Activated effector memory CD4-positive, alpha-beta T cell treated with anti-CD3 and anti-CD28 coated beads, Interleukin-2, amount 50 U/mL, for 16 hours (primary cell): Measurements from ENCODE around the gene RAB38.

ENCODE experiments used
- DNase-seq: peaks from one replicate; pipeline ENCODE4 v3.0.0-alpha.2; 2020

Gene RAB38

DNA sequence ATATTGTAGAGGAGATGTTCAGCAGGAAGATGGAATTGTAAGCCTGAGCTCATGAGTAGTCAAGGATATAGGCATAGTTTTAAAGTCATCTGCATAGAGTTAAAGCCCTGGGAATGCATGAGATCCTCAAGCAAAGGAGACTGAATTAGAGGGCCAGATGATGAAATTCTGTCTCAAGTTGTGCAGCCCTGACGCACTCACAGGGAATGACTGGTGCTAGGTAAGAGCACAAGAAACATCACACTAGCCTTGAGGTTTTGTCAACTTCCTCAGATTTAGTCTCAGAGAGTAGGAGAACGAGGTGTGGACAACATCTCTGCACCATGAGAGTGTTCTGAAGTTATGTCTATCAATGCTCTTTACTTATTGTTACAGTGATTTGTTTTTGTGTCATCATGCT, 5.8 kb downstream of the RAB38 start:
- DNase-seq = no peak

DNA sequence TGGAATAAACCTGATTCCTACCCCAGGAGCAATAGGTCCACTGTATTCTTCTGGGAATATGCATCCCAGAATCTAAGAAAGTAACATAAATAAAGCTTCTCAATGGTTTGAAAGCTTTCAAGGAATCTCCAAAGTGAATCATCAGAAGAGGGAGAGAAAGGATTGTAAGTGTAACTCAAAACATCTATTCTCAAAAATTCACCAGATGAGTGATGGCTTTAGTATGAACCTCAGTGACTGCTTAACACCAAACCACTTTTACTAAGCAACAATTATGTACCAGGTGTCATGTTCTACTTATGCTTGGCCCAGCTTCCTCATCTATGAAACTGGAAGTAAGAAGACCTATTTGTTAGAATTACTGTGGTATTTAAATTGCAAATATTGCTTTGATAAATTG, 7.4 kb downstream of the RAB38 start:
- no peak for DNase-seq

DNA sequence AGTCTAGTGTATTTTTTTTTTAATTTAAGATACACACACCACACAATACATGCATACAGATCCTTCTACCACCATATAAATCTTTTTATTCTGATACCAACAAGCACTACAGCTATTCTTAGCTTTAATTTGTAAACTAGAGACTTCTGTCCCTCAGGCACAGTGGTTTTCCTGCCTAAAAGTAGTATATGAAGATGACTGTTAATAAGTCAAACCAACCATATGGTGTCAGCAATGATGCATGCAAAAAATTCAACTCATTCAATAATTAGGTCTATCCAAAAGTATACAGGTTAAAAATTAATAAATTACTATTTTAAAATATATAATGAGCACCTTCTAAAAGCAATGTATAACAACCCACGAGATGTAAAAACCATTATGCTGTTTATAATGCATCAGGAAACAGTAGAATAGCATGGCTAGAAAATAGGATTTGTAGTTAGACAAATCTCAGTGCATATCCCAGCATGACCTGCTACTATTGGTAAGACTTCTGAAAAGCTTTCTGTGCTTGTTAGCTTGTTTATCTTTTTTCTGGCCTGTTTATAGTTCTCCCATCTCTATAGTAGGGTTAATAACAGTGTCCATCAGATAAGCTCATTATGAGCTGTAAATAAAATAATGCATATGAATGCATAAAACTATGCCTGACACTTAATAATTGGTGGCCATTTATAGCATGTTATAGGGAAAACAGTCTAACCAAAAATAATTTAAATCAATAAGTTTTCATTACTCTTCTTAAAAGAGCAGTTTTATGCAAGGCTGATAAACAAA, 10.2 kb downstream of the RAB38 start:
- no peak for DNase-seq

DNA sequence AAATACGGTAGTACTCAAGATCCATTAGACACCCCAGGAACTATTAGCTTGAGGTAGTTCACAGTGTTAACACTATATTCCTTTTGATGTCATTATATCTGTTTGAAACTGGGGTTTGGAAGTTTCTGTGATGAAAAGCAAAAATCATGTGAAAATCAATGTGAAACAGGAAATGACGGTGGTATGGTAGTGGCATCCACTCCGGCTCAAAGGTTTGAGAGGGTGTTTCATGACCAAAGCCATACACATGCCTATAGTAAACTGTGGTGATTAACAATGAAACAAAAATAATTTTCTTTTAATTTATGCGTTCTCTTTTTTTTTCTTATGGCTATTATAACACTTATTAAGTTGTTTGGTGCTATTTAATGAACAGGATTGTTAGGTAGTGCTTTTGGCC, 10.9 kb downstream of the RAB38 start:
- no peak for DNase-seq

DNA sequence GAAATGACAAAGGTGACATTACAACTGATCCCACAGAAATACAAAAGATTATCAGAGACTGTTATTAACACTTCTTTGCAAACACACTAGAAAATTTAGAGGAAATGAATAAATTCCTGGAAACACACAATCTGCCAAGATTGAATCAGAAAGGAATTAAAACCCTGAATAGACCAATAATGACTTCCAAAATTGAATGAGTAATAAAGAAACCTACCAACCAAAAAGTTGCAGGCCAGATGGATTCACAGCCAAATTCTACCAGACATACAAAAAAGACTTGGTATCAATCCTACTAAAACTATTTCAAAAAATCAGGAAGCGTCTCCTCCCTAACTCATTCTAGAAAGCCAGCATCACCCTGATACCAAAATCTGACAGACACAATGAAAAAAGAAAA, 17.2 kb downstream of the RAB38 start:
- DNase-seq = no peak

DNA sequence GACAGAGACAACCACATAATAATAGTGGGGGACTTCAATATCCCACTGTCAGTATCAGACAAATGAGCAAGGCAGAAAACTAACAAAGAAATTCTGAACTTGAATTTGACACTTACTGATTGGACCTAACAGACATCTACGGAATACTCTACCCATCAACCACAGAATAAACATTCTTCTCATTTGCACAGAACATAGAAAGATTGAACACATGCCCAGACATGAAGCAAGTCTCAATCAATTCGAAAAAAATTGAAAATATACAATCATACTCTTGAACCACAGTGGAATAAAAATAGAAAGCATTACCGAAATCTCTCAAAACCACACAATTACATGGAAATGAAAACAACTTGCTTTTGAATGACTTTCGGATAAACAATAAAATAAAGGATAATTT, 17.9 kb downstream of the RAB38 start:
- no peak for DNase-seq

DNA sequence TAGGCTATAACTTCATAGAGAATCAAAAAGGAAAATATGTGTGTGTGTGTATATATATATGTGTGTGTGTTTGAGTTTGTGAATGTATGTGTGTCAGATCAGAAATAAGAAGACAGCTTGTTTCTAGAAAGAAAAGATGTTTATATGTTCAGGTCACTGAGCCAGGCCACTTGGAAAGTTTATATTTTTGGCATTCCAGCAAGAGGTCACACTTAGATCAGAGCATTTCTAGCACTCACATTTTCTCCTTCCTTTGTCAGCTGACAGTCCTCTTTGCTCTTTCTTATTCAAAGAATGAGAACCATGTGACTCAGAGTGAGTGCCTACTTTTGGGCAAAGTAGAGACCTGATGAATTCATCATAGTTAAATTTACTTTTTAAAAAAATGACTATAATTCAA, 22.9 kb downstream of the RAB38 start:
- no peak for DNase-seq

DNA sequence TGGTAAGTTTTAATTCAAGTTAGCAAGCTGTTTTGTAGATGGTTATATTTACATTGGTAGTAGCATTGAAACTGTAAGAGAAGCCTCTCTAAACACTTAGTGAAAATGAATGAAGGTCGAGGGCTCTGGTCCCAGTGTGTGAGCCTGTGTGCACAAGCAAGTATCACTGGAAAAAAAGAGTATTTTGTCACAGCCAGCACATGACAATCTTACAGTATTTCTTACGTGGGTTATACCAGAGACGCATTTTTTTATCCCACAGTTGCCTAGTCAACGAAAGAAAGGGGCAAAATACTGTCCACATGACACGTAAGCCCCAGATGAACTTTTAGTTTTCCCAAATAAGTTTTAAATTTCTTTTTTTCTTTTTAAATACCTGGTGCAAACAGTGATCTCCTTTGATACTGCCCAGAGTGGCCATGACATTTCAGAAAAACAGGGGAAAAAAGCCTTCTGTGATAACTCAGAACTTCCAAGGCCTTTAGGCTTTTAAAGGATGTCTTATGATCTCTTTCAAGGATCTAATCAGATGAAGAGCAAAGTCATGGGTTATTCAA, 23.5 kb downstream of the RAB38 start:
- no peak for DNase-seq

DNA sequence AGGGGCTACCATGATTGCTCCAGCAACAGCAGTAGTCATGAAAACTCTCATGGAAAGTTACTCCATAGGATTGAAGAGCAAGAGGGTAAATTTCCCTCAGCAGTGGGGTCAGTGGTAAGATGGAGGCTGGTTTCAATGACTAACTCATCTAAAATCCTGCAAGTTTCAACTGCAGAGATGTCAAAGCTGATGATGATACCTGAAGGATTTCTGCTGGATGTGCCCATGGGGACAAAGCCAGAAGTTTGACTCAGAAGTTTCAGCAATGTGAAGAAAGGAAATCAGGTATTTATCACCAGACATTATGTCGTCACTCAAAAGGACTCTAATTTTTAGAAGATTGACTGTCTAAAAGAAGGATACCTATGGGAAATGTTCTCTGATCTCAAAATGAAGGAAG, 29.1 kb downstream of the RAB38 start:
- DNase-seq = no peak

DNA sequence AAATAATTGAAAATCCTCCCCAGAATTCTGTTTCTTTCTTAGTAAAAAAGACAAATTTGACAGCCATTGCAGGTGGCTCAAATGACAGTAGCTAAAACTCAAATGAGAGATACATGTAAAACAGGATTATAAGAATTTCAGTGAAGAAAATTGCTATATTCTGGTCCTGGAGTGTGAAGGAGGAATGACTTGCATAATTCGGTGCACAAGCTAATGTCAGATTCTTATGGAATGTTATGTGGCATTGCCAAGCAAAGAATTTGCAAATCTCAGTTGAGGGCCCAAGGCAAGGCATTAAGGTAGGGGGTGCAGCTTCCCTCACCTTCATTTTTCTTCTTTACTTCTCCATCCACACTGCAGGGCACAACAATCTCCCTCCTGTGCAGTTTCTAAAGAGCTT, 35.4 kb downstream of the RAB38 start:
- DNase-seq = no peak

DNA sequence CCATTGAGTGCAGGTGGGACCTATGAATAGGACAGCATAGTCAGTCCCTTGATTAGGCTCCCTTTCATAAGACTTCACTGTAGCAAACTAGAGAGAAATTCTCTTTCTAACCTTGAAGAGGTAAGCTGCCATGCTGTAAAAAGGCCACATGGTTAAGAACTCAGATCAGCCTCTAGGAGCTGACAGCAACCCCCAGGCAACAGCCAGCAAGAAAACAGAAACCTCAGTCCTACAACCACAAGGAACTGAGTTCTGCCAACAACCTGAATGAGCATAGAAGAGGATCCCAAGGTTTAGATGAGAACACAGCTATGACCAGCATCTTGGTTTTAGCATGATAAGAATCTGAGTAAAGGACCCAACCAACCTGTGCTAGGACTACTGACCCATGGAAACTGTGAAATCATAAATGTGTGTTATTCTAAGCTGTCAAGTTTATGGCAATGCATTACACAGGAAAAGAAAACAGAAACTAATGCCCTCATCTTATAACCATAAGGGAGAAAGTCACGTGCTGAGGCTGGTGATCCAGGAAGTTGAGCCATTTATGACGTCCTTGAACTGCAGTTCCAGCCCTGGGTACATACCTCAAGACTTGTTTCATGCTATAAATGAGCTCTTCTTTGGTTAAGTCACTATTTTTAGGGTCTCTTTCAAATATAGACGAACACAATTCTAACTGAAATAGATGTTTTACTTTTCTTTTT, 43.3 kb downstream of the RAB38 start:
- no peak for DNase-seq

DNA sequence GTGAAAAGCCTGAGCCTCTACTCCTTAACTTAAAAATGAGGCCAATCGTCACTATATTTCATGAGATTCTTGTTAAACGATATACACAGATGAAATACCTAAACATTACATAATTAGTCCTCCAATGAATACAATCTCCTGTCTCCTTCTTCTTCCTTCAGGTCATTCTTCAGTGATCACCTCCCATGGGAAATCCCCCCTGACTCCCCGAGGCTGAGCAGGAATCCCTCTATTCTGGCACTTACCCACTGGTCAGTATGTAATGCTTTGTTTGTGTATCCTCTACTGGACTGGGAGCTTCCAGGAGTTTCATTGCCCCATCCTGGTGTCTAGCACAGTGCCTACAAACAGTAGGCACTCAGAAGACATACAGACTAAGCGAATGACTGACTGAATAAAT, 52.3 kb downstream of the RAB38 start:
- DNase-seq = no peak

DNA sequence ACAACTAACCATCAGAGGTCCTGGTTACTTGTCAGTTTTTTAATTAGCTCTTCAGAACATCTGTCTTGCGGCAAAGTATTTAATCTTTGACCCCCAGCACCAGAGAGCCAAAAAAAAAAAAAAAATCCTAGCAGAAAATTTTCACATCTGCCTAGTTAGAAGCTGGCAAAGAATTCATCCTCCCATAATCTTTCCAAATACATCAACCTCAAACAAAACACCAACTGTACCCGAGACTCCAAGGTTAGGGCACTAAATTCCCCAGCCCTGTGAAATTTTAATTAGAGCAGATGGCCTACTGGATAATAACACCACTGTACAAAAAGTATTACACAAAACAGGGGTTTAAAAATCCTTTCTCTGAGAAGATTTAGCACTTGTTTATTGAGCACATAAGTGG, 55.7 kb downstream of the RAB38 start:
- no peak for DNase-seq

DNA sequence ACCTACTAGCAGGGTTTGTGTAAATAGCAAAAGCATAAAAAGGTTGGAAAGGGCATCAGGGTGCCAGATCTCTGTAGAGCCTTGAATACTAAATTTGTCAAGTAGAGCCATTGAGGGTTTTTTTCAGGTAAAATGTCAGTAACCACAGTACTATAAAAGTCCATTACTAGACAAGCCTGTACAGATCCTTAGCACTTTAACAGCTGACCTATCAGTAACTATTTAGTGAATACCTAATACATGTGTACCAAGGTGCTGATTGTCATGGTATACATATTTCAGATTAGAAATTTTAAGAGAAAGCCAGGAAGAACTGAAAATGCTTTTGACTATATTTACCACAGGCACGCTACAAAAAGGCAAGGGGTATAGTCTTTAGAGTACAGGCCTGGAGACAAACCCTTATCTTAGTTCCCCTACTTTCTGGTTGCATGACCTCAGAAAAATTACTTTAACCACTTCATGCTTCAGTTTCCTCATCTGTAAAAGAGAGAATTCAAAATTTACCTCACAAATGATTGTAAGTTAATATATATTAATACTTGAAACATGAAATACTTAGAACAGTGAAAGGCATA, 57.9 kb downstream of the RAB38 start:
- no peak for DNase-seq

DNA sequence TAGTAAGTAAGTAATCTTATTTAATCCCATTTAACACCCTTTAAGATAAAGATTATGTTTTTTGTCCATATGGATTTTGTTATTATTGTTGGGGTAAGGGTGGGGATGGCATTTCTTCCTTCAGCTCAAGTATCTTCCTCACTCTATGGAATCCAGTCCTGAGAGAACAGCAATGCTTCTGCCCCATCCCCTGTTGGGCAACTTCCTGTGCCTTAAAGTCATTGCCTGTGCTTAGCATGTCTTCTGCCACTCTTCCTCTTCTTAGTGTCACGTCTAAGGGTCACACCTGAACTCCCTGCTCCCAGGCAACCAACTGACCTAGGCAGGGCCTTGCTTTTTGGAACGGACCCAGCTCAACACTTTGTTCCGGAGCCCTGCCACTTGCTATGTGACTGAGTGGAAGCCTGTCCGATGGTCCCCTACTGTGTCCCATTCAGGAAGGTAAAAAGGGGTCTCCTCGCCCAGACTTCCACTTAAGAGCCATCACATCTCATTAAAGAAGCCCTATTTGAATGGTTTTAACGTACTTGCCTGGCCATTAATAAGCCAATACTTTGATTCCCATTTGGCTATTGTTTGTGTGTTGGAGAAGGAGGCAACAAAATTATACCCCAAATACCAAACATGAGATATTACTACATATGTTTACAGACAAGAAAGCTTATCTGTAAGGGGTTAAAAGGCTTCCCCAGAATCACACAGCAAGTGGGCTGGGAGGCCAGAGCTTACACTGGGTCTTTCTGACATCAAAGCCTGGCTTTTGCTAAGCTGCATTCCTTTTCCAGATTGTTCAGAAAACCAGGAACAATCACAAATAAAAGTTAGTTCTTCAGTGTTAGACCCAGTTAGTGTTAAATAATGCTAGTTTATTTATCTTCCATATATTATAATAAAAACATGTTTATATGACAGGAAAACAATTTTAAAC, 59.2 kb downstream of the RAB38 start:
- DNase-seq = no peak

DNA sequence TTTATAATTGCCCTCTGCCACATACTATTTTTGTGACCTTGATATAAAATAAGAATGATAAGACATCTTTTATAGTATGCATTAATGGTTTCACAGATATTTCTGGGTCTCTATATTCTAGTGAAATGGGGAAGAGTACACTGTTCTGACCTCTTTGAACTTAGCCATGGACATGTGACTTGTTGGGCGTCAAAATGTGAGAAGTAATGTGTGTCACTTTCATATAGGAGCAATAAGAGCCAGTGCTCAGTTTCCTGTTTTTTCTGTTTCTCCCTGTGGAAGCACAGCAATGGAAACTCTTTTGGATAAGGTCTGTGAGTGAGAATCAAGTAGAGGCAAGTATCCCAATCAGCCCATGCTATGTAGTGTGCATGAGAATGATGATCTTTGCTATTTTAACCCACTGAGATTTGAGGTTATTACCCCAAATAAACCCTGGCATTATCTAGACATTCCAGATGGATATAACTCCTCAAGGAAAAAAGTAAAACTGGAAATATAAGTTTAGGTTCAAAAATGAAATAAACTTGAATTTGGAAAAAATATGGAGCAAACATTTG, 60.7 kb downstream of the RAB38 start:
- no peak for DNase-seq

DNA sequence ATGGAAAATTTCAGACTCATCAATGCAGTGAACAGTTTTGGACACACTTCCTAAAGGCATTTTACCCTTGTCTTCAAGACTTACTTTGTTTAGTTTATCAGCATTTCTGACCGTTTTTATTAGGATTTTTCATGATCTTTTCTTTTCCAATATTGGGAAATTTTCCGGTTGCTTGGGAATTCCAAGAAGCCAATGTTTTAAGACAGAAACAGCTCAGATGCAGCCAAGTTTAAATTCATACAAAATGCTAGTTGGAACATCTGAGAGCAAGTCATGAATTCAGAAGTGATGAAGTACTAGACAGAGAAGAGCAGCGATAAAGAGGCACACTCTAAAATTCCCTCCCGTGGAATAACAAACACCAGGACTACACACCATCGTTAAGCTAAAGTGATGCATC, 68.6 kb downstream of the RAB38 start:
- no peak for DNase-seq

DNA sequence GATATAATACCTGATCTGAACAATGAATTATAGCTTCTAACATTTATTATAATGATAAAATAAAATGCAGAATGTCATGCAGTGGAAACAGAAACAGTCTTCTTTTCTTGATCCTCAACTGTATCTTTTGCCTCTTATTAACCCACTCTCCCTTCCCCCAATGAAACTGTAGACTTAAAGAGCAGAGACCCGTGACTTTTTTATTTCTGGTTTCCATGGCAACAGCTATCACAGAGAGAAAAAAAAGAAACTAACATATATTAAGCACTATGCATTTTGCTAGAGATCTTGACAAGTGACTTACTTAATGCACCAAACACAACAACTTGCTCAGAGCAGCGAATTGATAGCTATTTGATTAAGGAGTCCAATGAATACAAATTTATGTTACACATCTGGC, 69.3 kb downstream of the RAB38 start:
- no peak for DNase-seq

DNA sequence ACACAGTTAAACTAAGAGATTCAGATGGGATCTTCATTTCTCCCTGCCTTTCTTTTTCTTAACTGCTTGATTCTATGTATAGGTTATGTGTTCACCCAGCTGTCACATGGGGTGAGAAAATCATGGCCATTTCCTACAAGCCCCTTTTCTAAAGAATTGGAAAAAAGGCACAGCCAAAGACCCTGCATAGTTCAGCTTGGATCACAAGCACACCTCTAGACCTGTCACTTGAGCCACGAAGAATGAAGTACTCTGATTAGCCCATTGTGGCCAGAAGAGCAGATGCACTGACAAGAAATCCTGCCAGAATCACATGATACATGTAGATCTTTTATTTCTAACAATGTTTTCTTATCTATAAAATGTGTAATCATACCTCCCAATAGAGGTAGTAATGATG, 69.7 kb downstream of the RAB38 start:
- no peak for DNase-seq

DNA sequence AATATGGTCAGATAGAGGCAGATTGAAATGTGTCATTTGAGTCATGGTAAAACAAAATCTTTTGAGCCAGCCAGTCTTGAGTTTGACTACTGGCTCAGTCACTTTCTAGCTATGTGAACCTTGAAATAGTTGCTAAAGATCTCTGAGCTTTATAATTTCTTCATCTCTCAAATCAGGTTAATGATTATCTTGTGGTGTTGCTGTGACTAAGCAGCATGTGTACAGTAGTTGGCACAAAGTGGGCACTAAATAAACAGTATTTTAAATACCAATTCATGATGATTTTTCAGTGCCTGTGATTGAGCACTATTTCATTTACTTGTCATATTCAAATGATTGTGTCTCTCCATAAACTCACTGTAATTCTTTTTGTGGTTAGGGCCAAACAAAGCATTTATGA, 70.8 kb downstream of the RAB38 start:
- DNase-seq = no peak

DNA sequence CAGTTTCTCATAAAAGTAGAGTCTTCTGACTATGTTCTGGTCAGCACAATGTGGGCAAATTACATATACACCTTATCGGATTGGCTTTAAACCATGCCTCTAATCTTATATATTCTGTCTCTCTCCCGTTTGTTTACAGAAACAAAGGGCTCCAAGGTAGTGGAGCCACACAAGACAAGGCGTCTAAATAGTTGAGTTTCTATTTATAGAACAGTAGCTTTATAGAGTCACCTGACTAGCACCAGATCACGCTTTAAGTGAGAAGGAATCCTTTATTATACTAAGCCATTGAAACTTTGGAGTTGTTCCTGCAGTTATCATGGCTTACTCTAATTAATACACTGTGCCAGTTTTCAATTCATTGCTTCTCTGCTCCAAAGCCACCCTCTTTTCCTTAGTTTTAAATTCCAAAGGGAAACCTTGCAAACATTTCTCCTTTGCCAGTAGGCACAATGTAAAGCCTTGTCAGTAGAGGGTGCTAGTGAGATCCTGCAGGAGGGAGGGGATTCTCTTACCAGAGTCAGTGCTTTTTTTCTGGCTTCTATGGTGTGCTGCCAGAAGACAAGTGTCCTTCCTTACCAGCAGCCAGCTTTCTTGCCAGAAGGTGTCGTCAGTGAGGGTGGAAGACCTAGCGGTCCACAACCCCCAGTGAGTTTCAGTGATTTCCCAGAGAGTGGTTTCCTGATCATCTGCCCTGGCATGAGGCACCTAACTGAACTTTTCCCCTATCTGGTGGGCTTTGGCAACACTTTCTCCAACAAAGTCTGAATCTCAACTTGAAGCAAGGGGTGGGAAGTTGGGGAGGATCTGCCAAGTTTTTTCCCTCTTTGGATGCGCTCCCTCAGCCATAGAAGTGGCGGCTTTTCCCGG, 71.7 kb downstream of the RAB38 start:
- no peak for DNase-seq

DNA sequence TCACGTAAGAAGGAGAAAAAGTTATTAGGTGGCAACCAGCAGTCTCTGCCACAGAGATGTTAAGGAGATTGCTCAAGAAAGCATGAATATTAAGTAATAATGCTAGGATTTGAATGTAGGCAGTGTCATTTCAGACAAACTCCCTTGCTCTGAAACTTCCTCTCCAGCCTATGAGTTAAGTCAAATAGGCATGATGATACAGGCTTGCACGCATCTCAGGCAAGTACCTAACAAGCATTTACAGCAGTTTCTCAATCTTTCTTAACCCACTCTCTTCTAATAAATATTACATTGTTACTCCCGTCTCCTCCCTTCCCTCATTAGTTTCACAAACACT, 72.7 kb downstream of the RAB38 start:
- DNase-seq = no peak
